HG03175 (cell line): ENCODE results near the gene MCAT.
"Not testable (repeated sequence)": the region's sequence is repeated elsewhere in the genome, so short reads cannot be mapped to it uniquely, and the experiment has no call there.

ENCODE experiments used
- ATAC-seq: cut with Tn5 transposase; IDR thresholded peaks from one replicate; pipeline ENCODE4 v1.9.1; 2021; ENCODE audit warnings: mild to moderate bottlenecking, moderate library complexity; ENCODE audit not compliant: unreplicated experiment

The MCAT gene

DNA sequence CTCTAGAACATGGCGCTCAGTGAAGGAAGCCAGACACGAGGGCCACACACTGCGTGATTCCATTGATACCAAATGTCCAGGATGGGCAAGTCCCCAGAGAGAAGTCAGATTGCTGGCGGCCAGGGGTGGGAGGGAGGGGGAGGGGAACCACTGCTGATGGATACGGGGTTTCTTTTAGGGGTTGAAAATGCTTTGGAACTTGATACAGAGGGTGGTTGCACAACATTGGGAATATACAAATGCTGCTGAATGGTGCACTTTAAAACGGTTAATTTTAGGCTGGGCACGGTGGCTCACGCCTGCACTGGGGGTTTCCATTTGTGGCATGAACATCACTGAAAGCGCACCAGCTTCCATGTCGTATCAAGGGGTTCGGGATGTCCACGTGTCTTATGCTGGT is 13.2 kb upstream of the MCAT start:
- no peak for ATAC-seq

DNA sequence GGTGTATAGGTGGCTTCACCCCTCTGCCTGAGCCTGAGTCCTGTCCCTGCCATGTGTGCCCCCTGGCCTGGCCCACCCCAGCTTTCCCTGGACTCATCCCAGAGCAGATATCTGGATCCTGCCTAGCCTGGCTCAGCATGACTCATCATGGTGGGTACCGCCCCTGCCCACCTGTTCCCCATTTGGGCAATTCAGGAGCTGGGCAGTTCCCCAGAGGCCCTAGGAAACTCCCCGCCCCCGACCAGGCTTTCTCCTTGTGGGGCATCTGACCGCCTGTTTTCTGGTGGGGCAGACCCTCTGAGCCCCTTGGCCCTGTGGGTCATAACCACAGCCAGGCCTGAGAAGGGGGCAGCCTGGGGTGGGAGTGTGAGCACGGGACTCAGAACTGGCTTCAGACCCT is 12.6 kb upstream of the MCAT start:
- no peak for ATAC-seq

- no peak for ATAC-seq
These were observed 11.8 kb upstream of the MCAT start for GRCh38 chr22:43154887-43155536.

GRCh38 chr22:43153899-43154298 is 10.7 kb upstream of the MCAT start:
- no peak for ATAC-seq

DNA sequence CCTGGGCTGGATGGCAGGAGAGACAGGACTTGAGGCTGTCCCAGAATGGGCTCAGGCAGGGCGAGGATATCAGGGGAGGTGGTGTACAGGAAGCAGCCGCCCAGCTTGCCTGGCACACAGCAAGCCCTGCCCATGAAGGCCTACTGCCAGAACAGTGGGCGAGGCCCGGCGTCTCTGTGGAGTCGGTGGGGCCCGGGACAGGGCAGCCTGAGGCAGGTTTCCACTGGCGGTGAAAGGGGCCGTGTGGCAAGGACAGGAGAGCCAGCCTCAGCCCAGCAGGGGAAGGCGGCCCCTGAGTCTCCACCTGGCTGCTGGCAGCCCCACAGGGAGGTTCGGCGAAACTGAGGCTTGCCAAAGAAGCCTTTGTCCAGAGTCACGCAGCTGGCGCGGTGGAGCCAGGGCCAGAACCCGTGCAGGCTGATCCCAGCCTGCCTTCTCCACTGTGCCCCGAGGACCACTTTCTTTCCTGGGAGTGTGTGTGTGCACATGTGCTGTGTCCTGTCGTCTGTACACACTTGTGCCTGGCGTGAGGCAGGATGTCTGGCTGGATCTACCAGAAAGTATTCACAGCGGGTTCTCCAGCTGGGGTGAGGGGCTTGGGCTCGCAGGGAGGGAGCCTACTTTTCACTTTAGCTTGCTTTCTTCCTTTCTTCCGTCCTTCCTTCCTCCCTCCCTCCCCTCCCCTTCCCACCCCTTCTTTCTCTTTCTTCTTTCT is 9.3 kb upstream of the MCAT start:
- ATAC-seq, result no peak

GRCh38 chr22:43152003-43152356 is 8.8 kb upstream of the MCAT start:
- ATAC-seq, result no peak

DNA sequence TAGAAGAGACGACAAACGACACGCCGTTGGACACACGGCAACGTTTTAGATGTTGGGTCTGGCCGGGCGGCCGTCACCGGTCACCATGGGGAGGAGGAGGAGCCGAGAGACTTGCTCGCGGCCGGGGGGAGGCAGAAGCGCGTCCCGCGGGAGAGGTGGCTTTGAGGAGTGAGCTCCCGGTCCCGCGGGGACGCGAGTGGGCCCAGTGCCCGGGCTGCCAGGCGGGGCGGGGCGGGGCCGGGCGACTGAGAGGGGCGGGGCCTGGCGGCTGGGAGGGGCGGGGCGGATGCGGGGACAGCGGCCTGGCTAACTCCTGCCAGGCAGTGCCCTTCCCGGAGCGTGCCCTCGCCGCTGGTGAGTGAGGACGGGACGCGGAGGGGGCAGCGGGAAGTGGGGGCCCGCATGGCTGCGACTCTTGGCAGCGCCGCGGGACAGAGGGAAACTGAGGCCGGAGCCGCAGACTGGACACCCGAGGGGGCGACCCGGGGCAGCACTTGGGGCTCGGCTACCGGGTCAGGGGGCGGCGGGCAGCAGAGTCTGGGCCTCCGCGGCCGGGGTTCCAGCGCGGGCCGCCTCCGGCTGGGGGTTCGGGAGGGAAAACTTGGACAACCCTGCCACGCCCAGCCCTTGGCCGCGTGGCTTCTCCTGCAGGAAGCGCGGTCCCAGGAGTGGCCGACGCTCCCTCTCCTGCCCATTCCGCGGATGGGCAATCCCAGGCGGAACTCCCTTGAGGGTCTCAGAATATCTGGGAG is 8.2 kb upstream of the MCAT start, which contains the start of gene TSPO:
Gene TSPO (plus strand): TSS at position 309 of the 752 bp plus-strand sequence. CDS start 7,680 bp downstream, outside the sequence.
- no peak for ATAC-seq

GRCh38 chr22:43150731-43151206 is 7.6 kb upstream of the MCAT start:
- no peak for ATAC-seq

- ATAC-seq, result no peak
These were observed 5.4 kb upstream of the MCAT start for GRCh38 chr22:43148581-43148980.

DNA sequence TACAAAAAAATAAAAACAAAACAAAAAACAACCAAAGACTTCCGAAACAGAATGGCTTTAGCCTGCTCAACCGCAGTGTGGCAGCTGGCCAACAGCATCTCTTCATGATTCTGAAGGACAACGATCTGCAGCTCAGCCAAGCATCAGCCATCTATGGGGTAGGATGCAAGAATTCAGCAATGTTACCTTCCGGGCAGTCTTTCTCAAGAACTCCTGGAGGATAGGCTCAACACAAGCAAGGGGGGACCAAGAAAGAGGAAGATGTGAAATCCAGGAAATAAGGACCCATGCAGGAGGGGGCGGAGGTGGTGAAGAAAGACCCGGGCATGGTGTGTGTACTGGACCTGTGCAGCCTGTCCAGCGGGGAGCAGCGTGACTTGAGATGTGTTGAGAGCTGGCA is 4.6 kb upstream of the MCAT start:
- no peak for ATAC-seq

DNA sequence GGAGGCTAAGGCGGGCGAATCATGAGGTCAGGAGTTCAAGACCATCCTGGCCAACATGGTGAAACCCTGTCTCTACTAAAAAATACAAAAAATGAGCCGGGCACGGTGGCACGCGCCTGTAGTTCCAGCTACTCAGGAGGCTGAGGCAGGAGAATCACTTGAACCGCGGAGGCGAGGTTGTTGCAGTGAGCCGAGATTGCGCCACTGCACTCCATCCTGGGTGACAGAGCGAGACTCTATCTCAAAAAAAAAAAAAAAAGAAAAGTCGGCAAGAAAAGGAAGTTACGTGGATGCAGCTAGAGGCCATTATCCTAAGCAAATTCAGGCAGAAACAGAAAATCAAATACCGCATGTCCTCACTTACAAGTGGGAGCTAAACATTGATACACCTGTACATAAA is 3.1 kb upstream of the MCAT start:
- ATAC-seq, result not testable (repeated sequence)

GRCh38 chr22:43145371-43145770 is 2.2 kb upstream of the MCAT start:
- ATAC-seq, result not testable (repeated sequence)

GRCh38 chr22:43144949-43145348 is 1.8 kb upstream of the MCAT start:
- no peak for ATAC-seq

GRCh38 chr22:43136801-43137200 is 6.4 kb downstream of the MCAT start:
- ATAC-seq, result no peak

- ATAC-seq, result no peak
These were observed 6.9 kb downstream of the MCAT start for GRCh38 chr22:43136255-43136654.

- no peak for ATAC-seq
These were observed 7.6 kb downstream of the MCAT start for GRCh38 chr22:43135565-43135964.

DNA sequence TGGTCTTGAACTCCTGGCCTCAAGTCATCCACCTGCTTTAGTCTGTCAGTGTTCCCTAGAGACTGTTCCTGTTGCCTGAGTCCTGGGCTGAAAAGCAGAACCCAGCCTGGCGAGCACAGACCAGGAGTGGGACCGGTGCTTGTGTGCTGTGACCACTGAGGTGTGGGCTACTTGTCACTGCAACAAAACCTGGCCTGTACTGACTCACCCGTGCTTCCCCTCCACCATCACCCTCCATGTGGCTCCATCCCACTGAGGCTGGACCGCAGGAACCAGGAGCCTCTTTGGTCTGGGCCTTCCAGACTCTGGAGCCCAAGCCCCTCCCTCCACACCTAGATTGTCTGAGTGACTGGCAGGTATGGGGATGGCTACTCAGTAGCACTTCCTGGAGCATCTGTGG is 8.6 kb downstream of the MCAT start:
- ATAC-seq, result no peak

- no peak for ATAC-seq
These were observed 9.8 kb downstream of the MCAT start for GRCh38 chr22:43133401-43133800.

DNA sequence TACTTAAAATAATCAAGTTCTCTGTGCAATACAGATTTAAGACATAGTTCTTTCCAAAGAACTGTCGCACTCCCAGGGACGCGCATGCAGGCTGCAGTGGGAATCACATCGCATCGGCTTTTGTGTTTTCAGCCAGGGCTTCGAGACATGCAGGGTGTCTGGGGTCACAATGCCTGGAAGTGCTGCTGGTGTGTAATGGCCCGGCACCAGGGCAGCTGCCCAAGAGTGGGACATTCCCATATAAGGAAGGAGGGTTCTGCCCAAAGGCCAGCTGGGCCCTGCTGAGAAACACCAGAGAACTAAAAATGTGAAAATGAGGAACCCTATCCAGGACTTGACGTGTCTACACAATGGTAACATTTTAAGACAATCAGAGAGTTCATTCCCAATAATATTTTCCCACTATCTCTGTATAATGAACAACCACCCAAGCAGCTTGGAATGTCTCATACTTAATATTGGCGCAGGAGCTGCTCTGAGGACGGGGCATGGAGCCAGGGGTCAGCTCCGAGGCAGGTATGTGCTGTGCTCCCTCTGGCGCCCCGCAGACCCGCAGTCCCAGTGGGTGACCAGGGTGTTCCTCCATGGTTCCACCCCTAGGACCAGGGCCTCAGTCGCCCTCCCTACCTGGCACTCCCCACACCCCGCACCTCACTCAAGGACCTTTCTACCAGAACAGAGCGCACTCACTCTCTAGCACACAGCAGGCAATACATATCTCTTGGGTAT is 11.3 kb downstream of the MCAT start:
- no peak for ATAC-seq

GRCh38 chr22:43129426-43130425 is 13.5 kb downstream of the MCAT start:
- no peak for ATAC-seq
